Hepatocyte (in vitro differentiated cells): Measurements from ENCODE around the gene CDK16.

Experiments used
- CTCF ChIP-seq: fragments of 200-600 bp; sonication (generic); IDR thresholded peaks from 2 replicates; pipeline ENCODE4 v1.5.1; 2016; ENCODE audit warnings: antibody characterized with exemption, mild to moderate bottlenecking; ENCODE audit not compliant: poor library complexity
- EZH2 ChIP-seq: fragments of 200-600 bp; sonication (generic); IDR thresholded peaks from 2 replicates; pipeline ENCODE4 v1.6.1; 2016; ENCODE audit warnings: antibody characterized with exemption, mild to moderate bottlenecking, borderline replicate concordance
- EZH2phosphoT487 ChIP-seq: fragments of 200-600 bp; sonication (generic); IDR thresholded peaks from one replicate; pipeline ENCODE4 v1.6.1; 2018; ENCODE audit warnings: antibody characterized with exemption, mild to moderate bottlenecking, low read depth, moderate library complexity; ENCODE audit not compliant: unreplicated experiment, severe bottlenecking

- no peak for TF ChIP-seq CTCF
- TF ChIP-seq EZH2 = no peak
- TF ChIP-seq EZH2phosphoT487 = no peak
These were observed 26.7 kb downstream of the CDK16 start for GRCh38 chrX:47245156-47245555.
